Measurements from ENCODE around the gene DSCAM. TPM values are rescaled to one million over a fixed set of nuclear protein-coding genes. Genes with fewer than 3 reads are reported as not detected.

Gene DSCAM
- total and polyA plus RNA-seq, 2 experiments from 2014 or later: not detected

DNA sequence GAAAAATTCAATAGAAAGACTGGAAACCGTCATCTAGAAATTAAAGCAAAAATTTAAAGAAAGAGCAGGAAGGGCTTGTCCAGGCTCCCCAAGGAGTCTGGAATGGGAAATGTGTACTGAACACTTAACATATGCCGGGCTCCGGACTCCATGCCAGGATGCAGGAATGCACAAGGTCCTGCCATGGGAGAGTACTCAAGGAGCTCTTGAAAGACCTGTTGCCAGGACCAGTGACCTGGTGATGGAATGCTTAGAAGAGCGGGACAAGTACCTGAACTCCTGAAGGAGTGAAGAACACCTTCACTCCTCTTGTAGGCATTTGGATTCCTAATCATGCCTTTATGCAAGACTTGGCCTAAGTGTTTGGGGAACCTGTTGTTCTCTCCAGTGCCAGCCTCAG lies 16.9 kb upstream of the DSCAM start:
- H3K9me2 ChIP-seq (ENCODE audit: insufficient read depth): no peaks in the 10 kb centered on the region
- no peaks in the 10 kb centered on the region for H3K27me3 ChIP-seq (replicated peaks; ENCODE audit: insufficient read depth)
- 34 to 39% methylated on average over 4 of the region's 4 CpGs for WGBS, 2 experiments (ENCODE audit: low coverage in 1 of 2, low lambda C conversion rate in 2 of 2, missing lambda C conversion rate in 2 of 2)
- DNase-seq: no peak
- H3K4me1 ChIP-seq (ENCODE audit: insufficient read depth): no peaks in the 10 kb centered on the region
- no peak overlapping the region for H3K4me2 ChIP-seq (ENCODE audit: unreplicated experiment)
- H3K9ac ChIP-seq: no peak overlapping the region
- H3K4me3 ChIP-seq: no peak overlapping the region
- H3K27ac ChIP-seq: no peak overlapping the region
- H3F3A ChIP-seq (ENCODE audit: insufficient read depth): no peaks in the 10 kb centered on the region
- H3K79me2 ChIP-seq (ENCODE audit: insufficient read depth): no peaks in the 10 kb centered on the region
- H3K36me3 ChIP-seq (ENCODE audit: low read depth): no peaks in the 10 kb centered on the region
- H4K20me1 ChIP-seq (ENCODE audit: insufficient read depth): no peaks in the 10 kb centered on the region
- H3K9me3 ChIP-seq (ENCODE audit: low read depth): no peaks in the 10 kb centered on the region
- TF ChIP-seq EZH2 (IDR thresholded peaks at IDR 0.05; ENCODE audit: insufficient read depth, poor library complexity, severe bottlenecking): no peak
- no peak for TF ChIP-seq EZH2phosphoT487 (IDR thresholded peaks at IDR 0.05; ENCODE audit: insufficient read depth, low read depth)
- in situ Hi-C loops (cut with MboI): no loop called here
- no peak overlapping the region for H2AFZ ChIP-seq

DNA sequence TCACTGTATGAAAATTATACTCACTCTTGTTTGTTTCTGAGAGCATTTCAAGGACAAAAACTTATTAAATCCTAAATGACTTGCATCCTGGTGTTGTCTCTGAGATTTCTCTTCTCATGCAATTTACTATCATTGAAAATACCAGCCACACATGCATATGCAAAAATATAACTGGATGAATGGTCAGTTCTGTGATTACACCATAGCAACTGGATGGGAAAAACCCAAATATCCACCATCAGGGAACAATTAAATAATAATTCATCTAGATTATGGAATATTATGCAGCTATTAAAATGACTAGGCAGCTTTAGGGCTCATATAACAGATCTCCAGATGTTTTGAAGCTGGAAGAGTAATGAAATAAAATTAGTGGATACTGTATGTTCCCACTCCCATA lies 11.6 kb upstream of the DSCAM start:
- no peak overlapping the region for H2AFZ ChIP-seq
- TF ChIP-seq EZH2 (IDR thresholded peaks at IDR 0.05; ENCODE audit: insufficient read depth, poor library complexity, severe bottlenecking) (no peak), EZH2phosphoT487 (IDR thresholded peaks at IDR 0.05; ENCODE audit: insufficient read depth, low read depth) (no peak)
- in situ Hi-C loops (cut with MboI): no loop called here
- H3K36me3 ChIP-seq (ENCODE audit: low read depth): no peaks in the 10 kb centered on the region
- no peaks in the 10 kb centered on the region for H3K9me2 ChIP-seq (ENCODE audit: insufficient read depth)
- H3K4me1 ChIP-seq (ENCODE audit: insufficient read depth): no peaks in the 10 kb centered on the region
- no peaks in the 10 kb centered on the region for H4K20me1 ChIP-seq (ENCODE audit: insufficient read depth)
- no peak for DNase-seq
- no peaks in the 10 kb centered on the region for H3K27me3 ChIP-seq (replicated peaks; ENCODE audit: insufficient read depth)
- no peak overlapping the region for H3K4me2 ChIP-seq (ENCODE audit: unreplicated experiment)
- no peak overlapping the region for H3K27ac ChIP-seq
- no peak overlapping the region for H3K4me3 ChIP-seq
- no peaks in the 10 kb centered on the region for H3F3A ChIP-seq (ENCODE audit: insufficient read depth)
- no peaks in the 10 kb centered on the region for H3K9me3 ChIP-seq (ENCODE audit: low read depth)
- H3K79me2 ChIP-seq (ENCODE audit: insufficient read depth): no peaks in the 10 kb centered on the region
- no peak overlapping the region for H3K9ac ChIP-seq

DNA sequence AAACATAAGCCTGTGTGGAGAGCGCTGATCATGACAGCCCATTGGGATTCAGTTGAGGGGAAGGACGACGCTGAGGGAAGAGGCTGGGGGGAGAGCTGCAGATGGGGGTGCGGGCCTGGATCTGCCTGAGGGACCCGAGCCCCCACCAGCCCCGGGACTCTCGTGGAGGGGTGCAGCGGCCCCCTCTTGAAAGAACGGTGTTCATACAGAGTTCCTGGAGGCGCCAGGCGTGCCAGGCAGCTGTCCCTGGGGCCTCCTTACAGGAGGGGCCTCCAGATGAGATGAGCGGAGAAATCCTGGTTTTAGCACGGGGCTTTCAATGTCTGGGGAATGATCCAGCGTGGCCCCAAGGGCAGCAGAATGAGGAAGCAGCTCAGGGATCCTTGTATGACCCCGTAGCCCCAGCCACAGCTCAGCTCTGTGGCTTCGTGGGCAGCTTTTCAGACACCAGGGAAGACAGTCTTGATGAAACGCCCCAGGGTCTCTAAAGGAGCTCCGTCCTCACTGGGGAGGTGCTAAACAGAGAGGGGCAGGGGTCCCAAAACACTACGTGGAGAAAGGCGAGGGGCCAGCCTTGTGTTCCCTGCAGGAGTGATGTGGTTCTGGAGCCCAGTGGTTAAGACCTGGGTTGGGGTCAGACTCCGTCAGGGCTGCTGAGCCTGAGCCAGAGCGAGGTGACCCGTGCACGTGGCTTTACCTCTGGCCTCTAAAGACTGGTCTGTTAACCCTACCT lies 7.2 kb upstream of the DSCAM start:
- no peaks in the 10 kb centered on the region for H3K4me1 ChIP-seq (ENCODE audit: insufficient read depth)
- H3K9me2 ChIP-seq (ENCODE audit: insufficient read depth): no peaks in the 10 kb centered on the region
- no peak overlapping the region for H2AFZ ChIP-seq
- DNase-seq: no peak
- 30% methylated on average over 21 to 24 of the region's 24 CpGs for WGBS, 2 experiments (ENCODE audit: low coverage in 1 of 2, low lambda C conversion rate in 2 of 2, missing lambda C conversion rate in 2 of 2)
- no peak for TF ChIP-seq EZH2phosphoT487 (IDR thresholded peaks at IDR 0.05; ENCODE audit: insufficient read depth, low read depth)
- no peak for TF ChIP-seq EZH2 (IDR thresholded peaks at IDR 0.05; ENCODE audit: insufficient read depth, poor library complexity, severe bottlenecking)
- H3K9ac ChIP-seq: no peak overlapping the region
- no peaks in the 10 kb centered on the region for H3K9me3 ChIP-seq (ENCODE audit: low read depth)
- H4K20me1 ChIP-seq (ENCODE audit: insufficient read depth): no peaks in the 10 kb centered on the region
- H3K4me2 ChIP-seq (ENCODE audit: unreplicated experiment): no peak overlapping the region
- no peaks in the 10 kb centered on the region for H3F3A ChIP-seq (ENCODE audit: insufficient read depth)
- H3K27me3 ChIP-seq (replicated peaks; ENCODE audit: insufficient read depth): no peaks in the 10 kb centered on the region
- H3K36me3 ChIP-seq (ENCODE audit: low read depth): no peaks in the 10 kb centered on the region
- in situ Hi-C loops (cut with MboI): no loop called here
- no peaks in the 10 kb centered on the region for H3K79me2 ChIP-seq (ENCODE audit: insufficient read depth)
- no peak overlapping the region for H3K4me3 ChIP-seq
- no peak overlapping the region for H3K27ac ChIP-seq

DNA sequence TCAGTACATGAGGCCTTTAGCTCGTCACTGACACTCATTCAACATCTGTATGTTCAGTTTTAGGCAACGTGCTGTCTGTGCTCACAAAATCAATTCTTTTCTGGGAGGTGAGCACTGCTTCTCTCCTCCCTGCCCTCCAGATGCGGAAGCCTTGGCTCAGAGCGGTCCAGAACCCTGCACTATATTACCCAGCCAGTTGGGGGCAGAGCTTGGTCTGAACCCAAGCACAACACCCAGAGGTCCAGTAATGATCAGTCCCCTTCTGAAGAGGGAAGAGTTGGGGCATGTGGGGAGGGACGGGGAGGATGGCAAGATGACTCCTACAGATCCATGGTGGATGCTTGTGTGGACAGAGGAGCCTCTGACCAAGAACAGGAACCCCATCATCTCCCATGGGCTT lies 5.6 kb upstream of the DSCAM start:
- Histone ChIP-seq H2AFZ (no peak overlapping the region), H4K20me1 (ENCODE audit: insufficient read depth) (no peaks in the 10 kb centered on the region), H3K27me3 (replicated peaks; ENCODE audit: insufficient read depth) (no peaks in the 10 kb centered on the region), H3K4me3 (no peak overlapping the region), H3K79me2 (ENCODE audit: insufficient read depth) (no peaks in the 10 kb centered on the region), H3K36me3 (ENCODE audit: low read depth) (no peaks in the 10 kb centered on the region), H3K9me3 (ENCODE audit: low read depth) (no peaks in the 10 kb centered on the region), H3K9ac (no peak overlapping the region), H3K4me2 (ENCODE audit: unreplicated experiment) (no peak overlapping the region), H3K9me2 (ENCODE audit: insufficient read depth) (no peaks in the 10 kb centered on the region), H3K4me1 (ENCODE audit: insufficient read depth) (no peaks in the 10 kb centered on the region), H3K27ac (no peak overlapping the region), H3F3A (ENCODE audit: insufficient read depth) (no peaks in the 10 kb centered on the region)
- 16 to 18% methylated on average over 5 of the region's 5 CpGs for WGBS, 2 experiments (ENCODE audit: low coverage in 1 of 2, low lambda C conversion rate in 2 of 2, missing lambda C conversion rate in 2 of 2)
- no peak for TF ChIP-seq EZH2 (IDR thresholded peaks at IDR 0.05; ENCODE audit: insufficient read depth, poor library complexity, severe bottlenecking)
- TF ChIP-seq EZH2phosphoT487 (IDR thresholded peaks at IDR 0.05; ENCODE audit: insufficient read depth, low read depth): no peak
- DNase-seq: no peak
- in situ Hi-C loops (cut with MboI): no loop called here

DNA sequence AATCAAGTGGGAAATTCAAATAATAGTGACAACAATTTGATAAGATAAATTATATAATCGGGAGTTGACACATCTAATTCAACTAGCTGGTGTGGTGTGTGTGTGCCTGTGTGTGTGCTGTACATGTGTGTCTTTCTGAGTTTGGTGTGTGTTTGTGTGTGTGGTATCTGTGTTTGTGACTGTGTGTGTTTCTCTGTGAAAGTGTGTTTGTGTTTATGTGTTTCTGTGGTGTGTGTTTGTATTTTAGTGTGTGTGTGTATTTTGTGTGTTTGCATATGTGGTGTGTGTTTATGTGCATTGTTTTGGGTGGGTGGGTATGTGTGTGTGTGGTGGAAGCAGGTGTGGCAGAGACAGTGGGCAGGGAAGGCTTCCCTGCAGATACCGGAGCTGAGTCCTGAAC lies 4.8 kb upstream of the DSCAM start:
- H3K4me3 ChIP-seq: no peak overlapping the region

More for the DNA sequence above, 4.8 kb upstream of the DSCAM start:
- Histone ChIP-seq H3K4me1 (ENCODE audit: insufficient read depth) (no peaks in the 10 kb centered on the region), H3K9me2 (ENCODE audit: insufficient read depth) (no peaks in the 10 kb centered on the region), H3K9me3 (ENCODE audit: low read depth) (no peaks in the 10 kb centered on the region), H3K27ac (no peak overlapping the region), H3K27me3 (replicated peaks; ENCODE audit: insufficient read depth) (no peaks in the 10 kb centered on the region), H2AFZ (no peak overlapping the region), H3K9ac (no peak overlapping the region), H3K79me2 (ENCODE audit: insufficient read depth) (no peaks in the 10 kb centered on the region), H3K36me3 (ENCODE audit: low read depth) (no peaks in the 10 kb centered on the region), H4K20me1 (ENCODE audit: insufficient read depth) (no peaks in the 10 kb centered on the region), H3F3A (ENCODE audit: insufficient read depth) (no peaks in the 10 kb centered on the region), H3K4me2 (ENCODE audit: unreplicated experiment) (no peak overlapping the region)
- TF ChIP-seq EZH2phosphoT487 (IDR thresholded peaks at IDR 0.05; ENCODE audit: insufficient read depth, low read depth) (no peak), EZH2 (IDR thresholded peaks at IDR 0.05; ENCODE audit: insufficient read depth, poor library complexity, severe bottlenecking) (no peak)
- DNase-seq: no peak
- in situ Hi-C loops (cut with MboI): no loop called here
- 51 to 57% methylated on average over 2 of the region's 2 CpGs for WGBS, 2 experiments (ENCODE audit: low coverage in 1 of 2, low lambda C conversion rate in 2 of 2, missing lambda C conversion rate in 2 of 2)
